Mammary epithelial cell (primary cell): ENCODE data around the gene DYNLRB2.

Experiments used
- EZH2 ChIP-seq: IDR thresholded peaks from 2 replicates; pipeline ENCODE4 v1.6.1; 2012; ENCODE audit warnings: low read length, inconsistent platforms, borderline replicate concordance
- TF ChIP-seq, protein P1 (sequence below), 2 donors: IDR thresholded peaks in 1 of 2; conservative IDR thresholded peaks in 1 of 2; 2 replicates each; pipeline ENCODE4 v1.5.1; 2011 to 2012; ENCODE audit warnings: inconsistent platforms in 2 of 2, low read length in 2 of 2, mild to moderate bottlenecking in 2 of 2, control low read depth in 1 of 2, low read depth in 1 of 2; ENCODE audit not compliant: insufficient read depth in 1 of 2; ENCODE audit errors: extremely low read depth in 1 of 2

- no peak for TF ChIP-seq EZH2
- TF ChIP-seq, protein P1, sequence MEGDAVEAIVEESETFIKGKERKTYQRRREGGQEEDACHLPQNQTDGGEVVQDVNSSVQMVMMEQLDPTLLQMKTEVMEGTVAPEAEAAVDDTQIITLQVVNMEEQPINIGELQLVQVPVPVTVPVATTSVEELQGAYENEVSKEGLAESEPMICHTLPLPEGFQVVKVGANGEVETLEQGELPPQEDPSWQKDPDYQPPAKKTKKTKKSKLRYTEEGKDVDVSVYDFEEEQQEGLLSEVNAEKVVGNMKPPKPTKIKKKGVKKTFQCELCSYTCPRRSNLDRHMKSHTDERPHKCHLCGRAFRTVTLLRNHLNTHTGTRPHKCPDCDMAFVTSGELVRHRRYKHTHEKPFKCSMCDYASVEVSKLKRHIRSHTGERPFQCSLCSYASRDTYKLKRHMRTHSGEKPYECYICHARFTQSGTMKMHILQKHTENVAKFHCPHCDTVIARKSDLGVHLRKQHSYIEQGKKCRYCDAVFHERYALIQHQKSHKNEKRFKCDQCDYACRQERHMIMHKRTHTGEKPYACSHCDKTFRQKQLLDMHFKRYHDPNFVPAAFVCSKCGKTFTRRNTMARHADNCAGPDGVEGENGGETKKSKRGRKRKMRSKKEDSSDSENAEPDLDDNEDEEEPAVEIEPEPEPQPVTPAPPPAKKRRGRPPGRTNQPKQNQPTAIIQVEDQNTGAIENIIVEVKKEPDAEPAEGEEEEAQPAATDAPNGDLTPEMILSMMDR (conservative IDR thresholded peaks at IDR 0.05 in 1 of 2, IDR thresholded peaks at IDR 0.05 in 1 of 2; ENCODE audit: extremely low read depth in 1 of 2, insufficient read depth in 1 of 2, low read depth in 1 of 2, low read length in 2 of 2): no peak
Observed at GRCh38 chr16:80540516-80541305, at the start of gene DYNLRB2.
